SIG-M5 treated with dmso at 0.1 percent for 504 hours (cell line): ENCODE results near the gene KDELR3.
A peak's percentile ranks its signal among the peaks of the same experiment; 100 is the strongest.

ENCODE experiments used
- DNase-seq: peaks from one replicate; lab custom pipeline; 2025; ENCODE audit not compliant: unreplicated experiment; lab: John Stamatoyannopoulos, UW

The KDELR3 gene

GRCh38 chr22:38481871-38482332 lies 14.0 kb downstream of the KDELR3 start:
- DNase-seq: no peak

GRCh38 chr22:38482662-38483308 lies 14.9 kb downstream of the KDELR3 start:
- no peak for DNase-seq

- no peak for DNase-seq
Observed at GRCh38 chr22:38484244-38484643, 16.3 kb downstream of the KDELR3 start.

DNA sequence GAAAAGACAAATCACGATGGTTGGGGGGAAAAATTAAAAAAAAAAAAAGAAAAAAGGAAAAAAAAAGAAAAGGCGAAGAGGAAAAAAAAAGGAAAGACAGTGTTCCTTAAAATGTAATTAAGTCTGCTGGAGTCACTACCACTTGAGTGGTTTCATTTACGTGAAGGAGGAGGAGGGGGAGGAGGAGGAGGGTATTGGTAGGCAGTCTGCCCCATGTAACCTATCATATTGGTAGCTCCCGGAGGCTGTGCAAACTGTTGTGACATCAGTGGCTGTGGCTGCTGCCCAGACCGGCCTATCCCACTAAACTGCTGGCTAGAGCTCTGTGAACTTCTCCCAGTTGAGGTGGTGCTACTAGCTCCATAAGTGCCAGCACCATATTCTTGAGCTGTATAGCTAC lies 17.9 kb downstream of the KDELR3 start:
- DNase-seq: no peak

GRCh38 chr22:38487946-38488345 lies 20.1 kb downstream of the KDELR3 start:
- no peak for DNase-seq

GRCh38 chr22:38489142-38489541 lies 21.2 kb downstream of the KDELR3 start:
- no peak for DNase-seq

DNA sequence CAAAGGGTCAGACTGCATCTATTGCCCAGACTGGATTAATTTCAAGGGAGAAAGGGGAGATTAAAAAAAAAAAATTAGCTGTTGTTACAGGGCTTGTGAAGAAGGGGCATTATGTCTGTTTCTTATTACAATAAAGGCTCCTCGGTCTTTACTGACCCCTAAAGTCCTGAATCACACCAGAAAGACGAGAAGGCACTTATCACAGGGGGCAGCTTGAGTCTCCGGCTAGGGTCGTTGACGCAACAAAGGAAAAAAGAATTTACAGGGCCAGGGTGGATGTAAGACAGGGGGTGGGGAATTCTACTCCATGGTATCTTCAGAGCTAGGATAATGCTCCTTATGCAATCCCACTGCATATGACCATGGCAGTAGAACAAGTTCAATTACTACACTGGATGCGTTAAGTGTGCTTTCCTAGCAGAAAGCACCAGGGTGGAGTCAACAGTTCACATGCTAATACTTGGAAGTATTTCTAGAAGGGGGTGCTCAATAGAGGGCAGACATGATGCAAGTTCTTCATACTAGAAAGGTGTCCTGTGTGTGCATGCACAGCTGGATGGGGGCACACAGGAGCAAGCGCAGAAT lies 21.8 kb downstream of the KDELR3 start:
- DNase-seq: no peak

DNA sequence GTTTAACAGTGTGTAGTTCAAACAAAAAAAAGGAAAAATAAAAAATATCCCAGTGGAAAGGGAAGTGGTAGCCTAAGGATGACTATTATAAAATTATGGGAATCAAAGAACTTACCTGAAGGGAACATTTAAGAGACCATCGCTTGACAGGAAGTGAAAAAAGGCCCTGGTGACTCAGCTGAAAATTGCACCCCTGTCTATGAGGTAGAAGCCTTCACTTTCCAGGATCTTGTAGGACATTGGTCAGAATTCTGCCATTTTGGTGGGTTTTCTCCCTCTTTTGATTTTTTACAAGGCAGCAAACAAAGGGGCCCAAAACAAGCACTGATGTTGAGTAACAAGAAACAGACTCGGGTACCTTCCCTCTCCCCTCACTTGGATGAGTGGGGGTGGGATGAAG lies 22.6 kb downstream of the KDELR3 start:
- no peak for DNase-seq

DNA sequence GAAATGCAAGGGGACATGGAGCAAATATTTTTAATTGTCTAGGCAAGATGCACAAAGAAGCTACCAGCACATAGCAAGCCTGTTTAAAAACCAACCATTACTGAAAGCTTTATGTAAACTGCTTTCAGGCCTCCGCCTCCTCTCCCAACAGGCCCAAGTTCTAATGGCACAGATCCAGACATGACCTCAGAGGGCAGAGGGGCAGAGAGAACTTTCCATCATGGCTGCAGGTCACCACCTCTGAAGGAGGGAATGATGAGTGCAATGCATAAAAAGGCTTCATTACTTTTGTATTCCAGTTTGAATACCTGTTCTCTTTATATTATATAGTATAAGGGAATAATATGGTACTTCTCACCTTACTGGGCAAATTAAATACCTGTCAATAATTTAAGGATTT lies 23.0 kb downstream of the KDELR3 start:
- DNase-seq: no peak

GRCh38 chr22:38491707-38492348 lies 23.9 kb downstream of the KDELR3 start:
- no peak for DNase-seq

DNA sequence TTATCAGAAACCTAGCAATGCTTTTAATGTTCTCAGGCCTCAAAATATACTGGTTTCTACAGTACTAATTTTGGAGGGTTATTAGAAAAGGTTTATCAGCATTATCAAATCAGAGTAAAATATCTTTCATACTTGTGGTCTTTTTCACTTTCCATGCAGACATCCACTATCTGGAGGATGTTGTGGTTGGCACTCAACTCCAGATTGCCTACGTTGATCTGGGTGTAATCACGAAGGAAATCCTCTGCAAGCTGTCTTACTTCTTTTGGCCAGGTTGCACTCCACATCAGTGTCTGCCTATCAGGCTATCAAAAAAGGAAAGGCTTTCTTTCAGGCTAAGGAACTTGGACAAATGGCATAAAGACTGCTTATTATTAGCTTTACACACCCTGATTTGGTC lies 26.6 kb downstream of the KDELR3 start:
- no peak for DNase-seq

- no peak for DNase-seq
Observed at GRCh38 chr22:38494939-38495338, 27.0 kb downstream of the KDELR3 start.

GRCh38 chr22:38497869-38498268 lies 30.0 kb downstream of the KDELR3 start:
- no peak for DNase-seq

- no peak for DNase-seq
Observed at GRCh38 chr22:38501797-38502672, 34.1 kb downstream of the KDELR3 start.

- no peak for DNase-seq
Observed at GRCh38 chr22:38503021-38503420, 35.1 kb downstream of the KDELR3 start.

- peak; percentile 38 for DNase-seq
Observed at GRCh38 chr22:38504731-38505540, 37.0 kb downstream of the KDELR3 start.

- no peak for DNase-seq
Observed at GRCh38 chr22:38505541-38506117, 37.7 kb downstream of the KDELR3 start.

GRCh38 chr22:38506118-38506962 lies 38.4 kb downstream of the KDELR3 start, which contains the start of gene DDX17:
DDX17 (minus strand) TSS chr22:38506311.
- peak; percentile 91 for DNase-seq

GRCh38 chr22:38510416-38510970 lies 42.6 kb downstream of the KDELR3 start:
- DNase-seq: no peak
